ENCODE results near the gene DCAF16.

DCAF16 gene

DNA sequence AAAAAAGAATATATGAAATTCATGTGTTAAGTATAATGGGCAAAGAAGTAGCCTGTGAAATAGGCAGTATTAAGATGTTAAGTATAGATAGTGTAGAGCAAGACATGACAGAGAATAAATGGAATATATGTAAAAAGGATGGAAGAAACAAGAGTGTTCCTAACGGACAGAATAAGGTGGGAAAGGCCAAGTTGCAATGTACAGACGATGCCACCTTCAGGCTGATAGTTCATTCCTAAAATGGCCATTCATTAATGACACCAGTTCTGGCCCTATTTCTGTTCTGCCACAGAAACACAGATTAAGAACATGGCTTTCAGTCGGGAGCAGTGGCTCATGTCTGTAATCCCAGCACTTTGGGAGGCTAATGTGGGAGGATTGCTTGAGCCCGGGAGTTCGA is 24.7 kb downstream of the DCAF16 start:
- no peak for DNase-seq (ENCODE audit: low read depth in 2 of 3, low spot score in 1 of 3)

- no peak for DNase-seq (ENCODE audit: low read depth in 2 of 3, low spot score in 1 of 3)
These were observed 29.0 kb downstream of the DCAF16 start, which contains the start of gene FAM184B for GRCh38 chr4:17781300-17782287. Gene FAM184B, minus strand, starts transcription at chr4:17781621. Its CDS starts 322 bp downstream, at chr4:17781299.

- DNase-seq (ENCODE audit: low read depth in 2 of 3, low spot score in 1 of 3) = no peak
These were observed 29.9 kb downstream of the DCAF16 start for GRCh38 chr4:17780501-17781299.

DNA sequence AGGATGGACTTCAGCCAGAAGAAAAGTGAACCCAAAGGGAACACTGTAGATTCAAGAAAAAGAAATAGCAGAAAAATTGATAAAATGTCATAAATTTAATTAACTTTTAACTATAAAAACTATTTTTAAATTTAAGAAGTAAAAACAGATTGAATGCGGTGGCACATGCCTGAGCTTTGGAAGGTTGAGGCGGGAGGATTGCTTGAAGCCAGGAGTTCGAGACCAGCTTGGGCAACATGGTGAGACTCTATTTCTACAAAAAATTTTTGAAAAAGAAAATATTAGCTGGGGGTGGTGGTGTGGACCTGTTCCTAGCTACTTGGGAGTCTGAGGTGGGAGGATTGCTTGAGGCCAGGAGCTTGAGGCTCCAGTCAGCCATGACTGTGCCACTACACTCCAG is 32.1 kb downstream of the DCAF16 start:
- DNase-seq (ENCODE audit: low read depth in 2 of 3, low spot score in 1 of 3) = no peak

DNA sequence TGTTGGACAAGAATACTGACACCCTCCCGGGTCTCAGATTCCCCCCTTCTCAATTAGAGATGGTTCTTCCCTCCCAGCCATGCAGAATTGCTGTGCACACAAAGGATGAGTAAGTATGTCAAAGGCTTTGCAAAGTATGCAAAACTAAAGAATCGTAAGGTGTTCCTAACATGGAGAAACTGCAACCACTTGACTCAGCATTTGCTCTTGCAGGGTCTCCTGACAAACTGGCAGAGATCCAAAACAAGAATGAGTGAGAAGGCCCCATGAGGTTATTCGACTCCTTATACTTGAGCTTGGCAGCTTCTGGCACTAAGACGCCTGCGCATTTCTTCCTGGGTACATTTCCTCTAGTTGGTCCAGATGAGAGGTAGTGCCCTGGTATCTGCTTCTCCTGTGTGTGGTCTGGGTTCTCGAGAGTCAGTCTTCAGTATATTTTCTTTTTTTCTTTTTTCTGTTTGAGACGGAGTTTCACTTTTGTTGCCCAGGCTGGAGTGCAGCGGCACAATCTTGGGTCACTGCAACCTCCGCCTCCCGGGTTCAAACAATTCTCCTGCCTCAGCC is 37.3 kb downstream of the DCAF16 start:
- DNase-seq (ENCODE audit: low read depth in 2 of 3, low spot score in 1 of 3) = no peak

DNA sequence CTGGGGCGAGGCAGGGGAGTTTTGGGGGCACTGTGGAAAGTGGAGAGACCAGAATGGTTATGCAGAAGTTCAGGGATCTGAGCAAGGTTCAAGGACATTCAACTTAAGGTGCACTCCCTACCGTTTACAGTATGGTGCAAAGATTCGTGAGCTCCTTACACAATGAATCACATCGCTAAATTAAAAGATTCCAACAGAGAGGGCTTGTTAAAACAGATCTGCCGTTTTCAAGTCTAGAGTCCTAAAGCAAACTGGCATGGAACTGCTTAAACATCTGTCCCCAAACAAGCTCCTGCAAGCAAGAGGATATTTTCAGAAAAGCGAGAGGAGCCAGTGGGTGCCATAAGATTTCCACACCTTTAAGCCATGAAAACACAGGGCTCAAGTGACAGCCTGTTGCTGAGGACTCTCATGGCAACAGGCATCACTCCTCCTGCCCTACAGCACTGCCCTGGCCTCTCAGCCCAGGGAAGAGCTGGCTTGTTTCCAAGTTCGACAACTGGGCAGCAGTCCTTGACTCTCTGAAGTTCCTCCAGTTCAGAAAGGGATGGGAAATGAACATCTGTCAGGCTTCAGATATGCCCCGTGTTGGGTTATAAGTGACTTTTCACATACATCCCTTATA is 39.2 kb downstream of the DCAF16 start:
- DNase-seq (ENCODE audit: low read depth in 2 of 3, low spot score in 1 of 3) = no peak

DNA sequence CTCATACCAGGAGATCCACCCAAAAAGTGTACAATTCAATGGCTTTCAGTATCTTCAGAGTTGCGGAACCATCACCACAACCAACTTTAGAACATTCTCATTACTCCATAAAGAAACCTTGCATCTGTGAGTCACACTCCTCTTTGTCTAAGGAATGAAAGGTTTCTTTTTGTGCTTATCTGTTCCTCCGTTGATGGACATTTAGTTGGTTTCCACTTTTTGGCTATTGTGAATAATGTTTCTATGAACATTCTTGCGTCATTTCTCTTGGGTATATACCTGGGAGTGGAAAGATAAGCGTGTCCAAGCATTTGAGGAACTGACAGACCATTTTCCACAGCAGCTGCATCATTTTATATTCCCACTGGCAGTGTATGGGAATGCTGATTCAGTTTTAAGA is 39.7 kb downstream of the DCAF16 start:
- no peak for DNase-seq (ENCODE audit: low read depth in 2 of 3, low spot score in 1 of 3)

DNA sequence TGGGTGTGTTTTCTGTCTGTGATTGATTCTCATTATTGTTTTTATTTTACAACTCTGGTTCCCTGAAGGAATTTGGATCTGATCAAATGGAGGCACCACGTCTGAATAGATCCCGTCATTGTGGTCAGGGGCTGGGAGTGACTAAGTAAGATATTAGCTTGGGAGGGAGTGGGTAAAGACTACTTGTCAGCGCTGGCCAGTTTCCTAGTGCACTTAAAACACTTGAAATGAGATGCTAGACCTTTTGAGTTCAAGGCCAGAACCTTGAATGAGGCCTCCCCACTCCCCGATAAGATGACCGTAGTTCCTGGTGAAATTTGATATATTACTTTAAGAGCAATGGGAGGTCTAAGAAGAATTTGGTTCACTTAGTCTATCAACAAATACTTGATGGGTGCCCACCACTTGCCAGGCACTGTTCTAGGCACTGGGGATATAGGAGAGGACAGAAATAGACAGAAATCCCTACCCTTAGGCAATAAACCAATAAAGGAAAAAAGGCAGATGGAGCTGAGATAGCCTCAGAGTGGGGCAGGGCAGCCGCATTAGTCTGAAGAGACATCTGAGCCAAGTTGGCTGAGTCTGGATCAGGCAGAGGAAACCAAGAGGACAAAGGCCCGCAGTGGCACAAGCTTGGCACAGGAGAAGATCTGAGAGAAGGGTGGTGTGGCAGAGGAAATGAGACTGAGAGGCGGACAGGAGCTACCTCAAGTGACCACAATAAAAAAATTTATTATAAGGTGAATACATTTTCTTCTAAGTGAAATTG is 41.0 kb downstream of the DCAF16 start:
- DNase-seq (ENCODE audit: low read depth in 2 of 3, low spot score in 1 of 3) = no peak

DNA sequence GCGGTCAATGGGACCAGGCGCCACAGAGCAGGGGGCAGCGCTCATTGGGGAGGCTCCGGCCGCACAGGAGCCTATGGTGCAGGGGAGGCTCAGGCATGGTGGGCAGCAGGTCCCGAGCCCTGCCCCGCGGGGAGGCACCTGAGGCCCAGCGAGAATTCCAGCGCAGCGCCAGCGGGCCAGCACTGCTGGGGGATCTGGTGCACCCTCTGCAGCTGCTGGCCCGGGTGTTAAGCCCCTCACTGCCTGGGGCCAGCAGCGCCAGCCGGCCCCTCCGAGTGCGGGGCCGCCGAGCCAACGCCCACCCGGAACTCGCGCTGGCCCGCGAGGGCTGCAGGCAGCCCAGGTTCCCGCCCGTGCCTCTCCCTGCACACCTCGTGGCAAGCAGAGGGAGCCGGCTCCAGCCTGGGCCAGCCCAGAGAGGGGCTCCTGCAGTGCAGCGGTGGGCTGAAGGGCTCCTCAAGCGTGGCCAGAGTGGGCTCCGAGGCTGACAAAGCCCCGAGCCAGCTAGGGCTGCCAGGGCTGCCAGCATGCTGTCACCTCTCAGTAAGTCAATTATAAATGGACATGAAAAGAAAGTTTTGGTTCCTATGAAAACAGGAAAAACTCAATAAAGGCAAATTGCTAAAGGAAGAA is 43.6 kb downstream of the DCAF16 start:
- DNase-seq (ENCODE audit: low read depth in 2 of 3, low spot score in 1 of 3) = no peak

DNA sequence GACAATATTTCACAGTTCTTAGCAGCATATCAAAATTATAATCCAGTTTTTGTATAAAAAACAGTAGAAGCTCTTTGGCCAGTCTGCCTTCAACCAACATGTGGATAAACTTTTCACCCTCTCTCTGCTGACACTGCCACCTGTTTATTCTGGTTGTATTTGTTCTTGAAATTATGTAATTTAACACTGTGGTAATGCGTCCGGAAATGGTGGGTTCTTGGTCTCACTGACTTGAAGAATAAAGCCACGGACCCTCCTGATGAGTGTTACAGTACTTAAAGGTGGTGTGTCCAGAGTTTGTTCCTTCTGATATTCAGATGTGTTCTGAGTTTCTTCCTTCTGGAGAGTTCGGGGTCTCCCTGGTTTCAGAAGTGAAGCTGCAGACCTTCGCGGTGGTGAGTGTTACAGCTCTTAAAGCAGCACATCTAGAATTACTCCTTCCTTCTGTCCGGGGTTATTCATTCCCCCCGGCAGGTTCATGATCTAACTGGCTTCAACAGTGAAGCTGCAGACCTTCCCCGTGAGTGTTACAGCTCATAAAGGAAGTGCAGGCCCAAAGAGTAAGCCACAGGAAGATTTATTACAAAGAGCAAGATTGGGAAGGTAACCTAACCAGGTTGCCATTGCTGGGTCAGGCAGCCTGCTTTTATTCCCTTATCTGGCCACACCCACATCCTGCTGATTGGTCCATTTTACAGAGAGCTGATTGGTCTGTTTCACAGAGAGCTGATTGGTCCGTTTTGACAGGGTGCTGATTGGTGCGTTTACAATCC is 44.9 kb downstream of the DCAF16 start:
- DNase-seq (ENCODE audit: low read depth in 2 of 3, low spot score in 1 of 3) = no peak

DNA sequence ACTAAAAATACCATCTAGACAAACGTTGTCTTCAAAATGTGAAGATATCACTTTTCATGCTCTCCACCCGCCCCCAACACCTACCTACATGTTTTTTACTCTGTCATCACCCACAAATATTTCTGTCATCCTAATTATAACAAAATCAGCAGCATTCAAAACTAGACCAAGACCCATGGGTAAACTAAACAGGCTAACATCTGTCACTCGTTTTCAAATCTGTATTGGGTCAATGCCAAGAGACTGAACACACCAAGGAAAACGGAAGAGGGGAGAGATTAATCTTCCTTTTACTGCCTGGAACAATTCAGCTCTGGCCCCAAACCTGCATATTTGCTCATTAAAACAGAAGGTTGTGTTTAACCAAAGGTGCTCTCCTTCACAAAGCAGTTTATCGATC is 46.6 kb downstream of the DCAF16 start:
- DNase-seq (ENCODE audit: low read depth in 2 of 3, low spot score in 1 of 3) = no peak

GRCh38 chr4:17763416-17763815 is 47.1 kb downstream of the DCAF16 start:
- no peak for DNase-seq (ENCODE audit: low read depth in 2 of 3, low spot score in 1 of 3)

DNA sequence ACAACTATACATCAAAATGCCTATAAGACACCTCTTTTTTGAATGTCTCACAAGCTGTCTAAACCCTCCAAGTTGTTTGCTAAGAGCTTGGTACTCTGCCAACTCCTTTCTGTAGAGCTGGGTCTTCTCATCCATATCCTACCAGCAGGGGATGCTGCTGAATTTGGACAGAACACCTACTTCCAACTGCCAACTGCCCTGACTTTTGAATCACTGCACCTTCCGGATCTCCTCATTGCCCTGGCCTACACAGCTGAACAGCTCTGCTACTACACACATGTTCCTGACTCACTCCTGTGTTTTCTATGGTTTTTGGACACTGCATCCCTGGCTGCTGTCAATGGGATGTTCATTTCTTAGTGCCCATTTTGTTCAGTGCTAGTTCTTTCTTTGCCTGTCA is 47.8 kb downstream of the DCAF16 start:
- no peak for DNase-seq (ENCODE audit: low read depth in 2 of 3, low spot score in 1 of 3)

DNA sequence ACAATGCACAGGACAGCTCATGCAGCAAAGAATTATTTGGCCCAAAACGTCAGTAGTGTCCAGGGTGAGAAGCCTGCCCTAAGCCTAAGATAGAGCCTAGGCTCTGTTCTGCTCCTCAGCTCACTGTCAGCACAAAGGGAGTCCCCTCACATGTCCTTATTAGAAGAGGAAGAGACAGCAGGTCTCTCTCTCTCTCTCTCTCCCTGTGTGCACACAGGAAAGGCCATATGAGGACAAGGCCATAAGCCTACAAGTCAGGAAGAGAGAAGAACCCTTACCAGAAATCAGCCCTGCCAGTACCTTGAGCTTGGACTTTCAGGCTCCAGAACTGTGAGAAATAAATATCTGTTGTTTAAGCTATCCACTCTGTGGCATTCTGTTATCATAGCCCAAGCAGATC is 49.5 kb downstream of the DCAF16 start:
- DNase-seq (ENCODE audit: low read depth in 2 of 3, low spot score in 1 of 3) = no peak

GRCh38 chr4:17760626-17761025 is 49.9 kb downstream of the DCAF16 start:
- DNase-seq (ENCODE audit: low read depth in 2 of 3, low spot score in 1 of 3) = no peak

DNA sequence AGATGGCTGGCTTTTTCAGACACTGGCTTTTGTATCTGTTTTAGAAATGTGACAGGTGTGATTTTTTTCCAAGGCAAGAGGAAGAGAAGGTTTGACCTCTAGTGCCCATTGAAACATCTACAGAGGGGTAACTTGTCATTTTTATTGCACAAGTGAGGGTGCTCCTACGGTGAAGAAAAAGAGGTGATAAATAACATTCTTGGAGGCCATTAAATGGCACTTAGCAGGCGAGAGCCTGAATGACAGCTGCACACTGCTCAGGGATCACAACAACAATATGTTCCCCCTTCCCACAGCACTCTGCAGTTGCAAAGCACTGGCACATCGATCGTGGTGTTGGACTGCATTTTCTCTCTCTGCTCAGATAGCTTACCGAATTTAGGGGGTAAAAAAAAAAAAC is 52.1 kb downstream of the DCAF16 start:
- DNase-seq (ENCODE audit: low read depth in 2 of 3, low spot score in 1 of 3) = no peak

DNA sequence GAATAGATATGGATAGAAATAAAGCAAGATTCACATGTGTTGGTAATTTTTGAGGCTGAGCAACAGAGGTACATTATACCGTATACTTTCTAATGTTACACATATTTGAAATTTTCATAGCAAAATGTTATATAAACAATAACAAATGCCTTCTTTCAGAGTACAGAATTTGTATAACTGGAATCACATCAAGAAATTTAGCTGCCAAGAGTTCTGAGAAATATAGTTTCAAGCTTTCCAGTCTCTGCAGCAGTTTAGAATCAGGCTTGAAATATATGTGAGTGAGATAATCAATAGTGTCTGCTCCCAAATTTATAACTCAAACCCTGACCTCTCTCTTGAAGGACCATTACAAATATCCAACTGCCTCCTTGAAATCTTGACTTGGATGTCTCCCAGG is 52.9 kb downstream of the DCAF16 start:
- no peak for DNase-seq (ENCODE audit: low read depth in 2 of 3, low spot score in 1 of 3)

DNA sequence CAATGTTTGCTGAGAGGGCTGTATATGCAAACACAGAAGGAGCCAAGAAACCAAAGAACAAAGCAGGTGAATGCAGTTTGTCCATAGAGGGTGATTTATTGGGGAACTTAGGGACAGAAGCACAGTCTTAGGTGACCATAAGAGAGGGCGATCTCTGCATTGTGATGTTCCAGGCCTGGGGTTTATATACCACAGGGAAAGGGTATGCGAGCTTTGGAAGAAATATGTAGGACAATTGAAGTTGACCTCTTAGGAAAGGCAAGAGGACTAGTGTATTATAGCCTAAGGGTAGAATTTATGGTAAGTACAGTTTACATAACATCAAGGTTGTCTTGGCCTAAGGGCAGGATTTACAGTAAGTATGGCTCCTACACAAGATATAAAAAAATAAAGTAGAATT is 56.9 kb downstream of the DCAF16 start:
- no peak for DNase-seq (ENCODE audit: low read depth in 2 of 3, low spot score in 1 of 3)

Measured in stimulated activated CD4-positive, alpha-beta T cell treated with anti-CD3 and anti-CD28 coated beads, Interleukin-12 subunit alpha, Interleukin-12 subunit beta, amount 100 ng/mL, for 48 hours (primary cell).